ENCODE data around the gene RGS12.

RGS12 gene

GRCh38 chr4:3303923-3304710, 11.3 kb downstream of the RGS12 start:
- Histone ChIP-seq H3K9ac (ENCODE audit: low read length) (no peak overlapping the region), H3K36me3 (replicated peaks; ENCODE audit: low read depth, low read length) (no peaks in the 10 kb centered on the region), H3K4me2 (ENCODE audit: low read length) (no peak overlapping the region), H3K9me3 (ENCODE audit: insufficient read depth, low read length) (no peaks in the 10 kb centered on the region), H3K79me2 (ENCODE audit: low read length) (no peaks in the 10 kb centered on the region), H3K27me3 (ENCODE audit: low read depth, low read length) (peaks cover 15% of the 10 kb centered on the region), H3K27ac (ENCODE audit: low read length) (no peak overlapping the region), H3K4me1 (ENCODE audit: low read length) (peaks cover 23% of the 10 kb centered on the region), H3K4me3 (ENCODE audit: low read length) (no peak overlapping the region), H4K20me1 (ENCODE audit: insufficient read depth, low read length) (no peaks in the 10 kb centered on the region), H2AFZ (ENCODE audit: low read depth, low read length) (no peak overlapping the region)
- TF ChIP-seq EZH2phosphoT487 (IDR thresholded peaks at IDR 0.05; ENCODE audit: low read depth) = no peak
- TF ChIP-seq, protein P1, sequence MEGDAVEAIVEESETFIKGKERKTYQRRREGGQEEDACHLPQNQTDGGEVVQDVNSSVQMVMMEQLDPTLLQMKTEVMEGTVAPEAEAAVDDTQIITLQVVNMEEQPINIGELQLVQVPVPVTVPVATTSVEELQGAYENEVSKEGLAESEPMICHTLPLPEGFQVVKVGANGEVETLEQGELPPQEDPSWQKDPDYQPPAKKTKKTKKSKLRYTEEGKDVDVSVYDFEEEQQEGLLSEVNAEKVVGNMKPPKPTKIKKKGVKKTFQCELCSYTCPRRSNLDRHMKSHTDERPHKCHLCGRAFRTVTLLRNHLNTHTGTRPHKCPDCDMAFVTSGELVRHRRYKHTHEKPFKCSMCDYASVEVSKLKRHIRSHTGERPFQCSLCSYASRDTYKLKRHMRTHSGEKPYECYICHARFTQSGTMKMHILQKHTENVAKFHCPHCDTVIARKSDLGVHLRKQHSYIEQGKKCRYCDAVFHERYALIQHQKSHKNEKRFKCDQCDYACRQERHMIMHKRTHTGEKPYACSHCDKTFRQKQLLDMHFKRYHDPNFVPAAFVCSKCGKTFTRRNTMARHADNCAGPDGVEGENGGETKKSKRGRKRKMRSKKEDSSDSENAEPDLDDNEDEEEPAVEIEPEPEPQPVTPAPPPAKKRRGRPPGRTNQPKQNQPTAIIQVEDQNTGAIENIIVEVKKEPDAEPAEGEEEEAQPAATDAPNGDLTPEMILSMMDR (IDR thresholded peaks at IDR 0.05; ENCODE audit: low read depth, low read length) = no peak

- H2AFZ ChIP-seq (ENCODE audit: low read depth, low read length) = no peak overlapping the region
- H4K20me1 ChIP-seq (ENCODE audit: insufficient read depth, low read length) = no peaks in the 10 kb centered on the region
These were observed 12.2 kb downstream of the RGS12 start for GRCh38 chr4:3304831-3305609.

GRCh38 chr4:3305610-3306371, 13.0 kb downstream of the RGS12 start:
- Histone ChIP-seq H3K79me2 (ENCODE audit: low read length) (no peaks in the 10 kb centered on the region), H3K27ac (ENCODE audit: low read length) (no peak overlapping the region), H3K4me2 (ENCODE audit: low read length) (no peak overlapping the region), H2AFZ (ENCODE audit: low read depth, low read length) (no peak overlapping the region), H3K4me3 (ENCODE audit: low read length) (no peak overlapping the region), H3K27me3 (ENCODE audit: low read depth, low read length) (peaks cover 10% of the 10 kb centered on the region), H4K20me1 (ENCODE audit: insufficient read depth, low read length) (no peaks in the 10 kb centered on the region), H3K4me1 (ENCODE audit: low read length) (peaks cover 23% of the 10 kb centered on the region), H3K36me3 (replicated peaks; ENCODE audit: low read depth, low read length) (no peaks in the 10 kb centered on the region), H3K9ac (ENCODE audit: low read length) (no peak overlapping the region), H3K9me3 (ENCODE audit: insufficient read depth, low read length) (no peaks in the 10 kb centered on the region)
- TF ChIP-seq EZH2phosphoT487 (IDR thresholded peaks at IDR 0.05; ENCODE audit: low read depth) = no peak
- TF ChIP-seq, protein P1 (IDR thresholded peaks at IDR 0.05; ENCODE audit: low read depth, low read length) = no peak

More at GRCh38 chr4:3304831-3305609, 12.2 kb downstream of the RGS12 start:
- H3K9ac ChIP-seq (ENCODE audit: low read length) = no peak overlapping the region
- H3K79me2 ChIP-seq (ENCODE audit: low read length) = no peaks in the 10 kb centered on the region
- TF ChIP-seq, protein P1 (IDR thresholded peaks at IDR 0.05; ENCODE audit: low read depth, low read length) = no peak
- no peak for TF ChIP-seq EZH2phosphoT487 (IDR thresholded peaks at IDR 0.05; ENCODE audit: low read depth)
- no peaks in the 10 kb centered on the region for H3K9me3 ChIP-seq (ENCODE audit: insufficient read depth, low read length)
- no peak overlapping the region for H3K27ac ChIP-seq (ENCODE audit: low read length)
- H3K27me3 ChIP-seq (ENCODE audit: low read depth, low read length) = peaks cover 10% of the 10 kb centered on the region
- no peak overlapping the region for H3K4me2 ChIP-seq (ENCODE audit: low read length)
- peaks cover 23% of the 10 kb centered on the region for H3K4me1 ChIP-seq (ENCODE audit: low read length)
- H3K36me3 ChIP-seq (replicated peaks; ENCODE audit: low read depth, low read length) = no peaks in the 10 kb centered on the region
- no peak overlapping the region for H3K4me3 ChIP-seq (ENCODE audit: low read length)
